OCI-LY3 (cell line): ENCODE data around the gene RPRML.

ENCODE experiments used
- EZH2phosphoT487 ChIP-seq: fragments of 200-600 bp; shearing (Covaris generic); IDR thresholded peaks from 2 replicates; pipeline ENCODE4 v1.6.1; 2018; ENCODE audit warnings: antibody characterized with exemption, mixed run types, low read depth
- TF ChIP-seq, protein P1 (sequence below): fragments of 200-600, 300-600 bp; sonication (generic); IDR thresholded peaks from 2 replicates; pipeline ENCODE4 v1.5.1; 2014; ENCODE audit warnings: antibody characterized with exemption, low read length, low read depth

DNA sequence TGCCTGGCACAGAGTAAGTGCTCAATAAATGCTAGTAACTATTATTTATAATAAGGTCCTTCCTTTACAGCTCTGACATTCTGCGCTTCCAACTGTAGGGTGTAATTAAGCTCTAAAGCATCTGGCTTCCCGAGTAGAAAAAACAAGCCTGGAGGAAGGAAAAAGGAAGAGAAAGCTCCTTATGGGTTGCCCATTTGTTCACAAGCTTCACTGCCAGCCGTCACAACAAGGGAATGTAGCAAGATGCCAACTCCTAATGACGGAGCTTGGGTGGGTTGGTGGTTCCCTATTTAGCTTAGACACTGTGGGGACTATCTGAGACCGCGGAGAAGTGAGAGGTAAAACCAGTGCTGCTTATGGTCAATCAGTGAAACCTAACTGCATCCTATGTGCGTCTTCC is 7.3 kb upstream of the RPRML start:
- TF ChIP-seq, protein P1, sequence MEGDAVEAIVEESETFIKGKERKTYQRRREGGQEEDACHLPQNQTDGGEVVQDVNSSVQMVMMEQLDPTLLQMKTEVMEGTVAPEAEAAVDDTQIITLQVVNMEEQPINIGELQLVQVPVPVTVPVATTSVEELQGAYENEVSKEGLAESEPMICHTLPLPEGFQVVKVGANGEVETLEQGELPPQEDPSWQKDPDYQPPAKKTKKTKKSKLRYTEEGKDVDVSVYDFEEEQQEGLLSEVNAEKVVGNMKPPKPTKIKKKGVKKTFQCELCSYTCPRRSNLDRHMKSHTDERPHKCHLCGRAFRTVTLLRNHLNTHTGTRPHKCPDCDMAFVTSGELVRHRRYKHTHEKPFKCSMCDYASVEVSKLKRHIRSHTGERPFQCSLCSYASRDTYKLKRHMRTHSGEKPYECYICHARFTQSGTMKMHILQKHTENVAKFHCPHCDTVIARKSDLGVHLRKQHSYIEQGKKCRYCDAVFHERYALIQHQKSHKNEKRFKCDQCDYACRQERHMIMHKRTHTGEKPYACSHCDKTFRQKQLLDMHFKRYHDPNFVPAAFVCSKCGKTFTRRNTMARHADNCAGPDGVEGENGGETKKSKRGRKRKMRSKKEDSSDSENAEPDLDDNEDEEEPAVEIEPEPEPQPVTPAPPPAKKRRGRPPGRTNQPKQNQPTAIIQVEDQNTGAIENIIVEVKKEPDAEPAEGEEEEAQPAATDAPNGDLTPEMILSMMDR = no peak
- TF ChIP-seq EZH2phosphoT487 = no peak
